ENCODE results near the gene RAB12. TPM values are rescaled to one million over a fixed set of nuclear protein-coding genes. Genes with fewer than 3 reads are reported as not detected.

The RAB12 gene
- total and polyA plus RNA-seq, 2 donors (not counting 1 experiment from before 2014, with no cell fraction given): 33.9 to 60.4 TPM

- Histone ChIP-seq H3K4me1 (ENCODE audit: control insufficient read depth, extremely low read depth, insufficient read depth, low read length) (no peaks in the 10 kb centered on the region), H3K9ac (ENCODE audit: insufficient read depth, low read length) (no peak overlapping the region), H3K36me3 (ENCODE audit: control insufficient read depth, insufficient read depth, low read length) (no peaks in the 10 kb centered on the region), H3K9me3 (ENCODE audit: control insufficient read depth, insufficient read depth, low read depth, low read length) (no peaks in the 10 kb centered on the region), H4K20me1 (ENCODE audit: control insufficient read depth, extremely low read depth, insufficient read depth, low read length) (no peaks in the 10 kb centered on the region), H3K27ac (ENCODE audit: insufficient read depth, low read length) (no peak overlapping the region), H3K4me2 (ENCODE audit: extremely low read depth, insufficient read depth, low read length) (no peak overlapping the region), H2AFZ (ENCODE audit: low read length) (no peak overlapping the region), H3K4me3 (replicated peaks in 1 of 4; ENCODE audit: control extremely low read depth in 1 of 4, insufficient read depth in 1 of 4, low read depth in 3 of 4, low read length in 4 of 4) (no peak overlapping the region), H3K27me3 (ENCODE audit: control insufficient read depth, insufficient read depth, low read length) (no peaks in the 10 kb centered on the region), H3K79me2 (ENCODE audit: control insufficient read depth, insufficient read depth, low read length) (no peaks in the 10 kb centered on the region)
- TF ChIP-seq EZH2 (IDR thresholded peaks at IDR 0.05; ENCODE audit: low read length, missing control alignments): no peak
- no peak for TF ChIP-seq CTCF (conservative IDR thresholded peaks at IDR 0.05 in 1 of 2, IDR thresholded peaks at IDR 0.05 in 1 of 2; ENCODE audit: low read depth in 1 of 2, low read length in 2 of 2)
- no peak for DNase-seq (ENCODE audit: low read depth in 2 of 2)
Measured at GRCh38 chr18:8684577-8684976, 75.3 kb downstream of the RAB12 start.

DNA sequence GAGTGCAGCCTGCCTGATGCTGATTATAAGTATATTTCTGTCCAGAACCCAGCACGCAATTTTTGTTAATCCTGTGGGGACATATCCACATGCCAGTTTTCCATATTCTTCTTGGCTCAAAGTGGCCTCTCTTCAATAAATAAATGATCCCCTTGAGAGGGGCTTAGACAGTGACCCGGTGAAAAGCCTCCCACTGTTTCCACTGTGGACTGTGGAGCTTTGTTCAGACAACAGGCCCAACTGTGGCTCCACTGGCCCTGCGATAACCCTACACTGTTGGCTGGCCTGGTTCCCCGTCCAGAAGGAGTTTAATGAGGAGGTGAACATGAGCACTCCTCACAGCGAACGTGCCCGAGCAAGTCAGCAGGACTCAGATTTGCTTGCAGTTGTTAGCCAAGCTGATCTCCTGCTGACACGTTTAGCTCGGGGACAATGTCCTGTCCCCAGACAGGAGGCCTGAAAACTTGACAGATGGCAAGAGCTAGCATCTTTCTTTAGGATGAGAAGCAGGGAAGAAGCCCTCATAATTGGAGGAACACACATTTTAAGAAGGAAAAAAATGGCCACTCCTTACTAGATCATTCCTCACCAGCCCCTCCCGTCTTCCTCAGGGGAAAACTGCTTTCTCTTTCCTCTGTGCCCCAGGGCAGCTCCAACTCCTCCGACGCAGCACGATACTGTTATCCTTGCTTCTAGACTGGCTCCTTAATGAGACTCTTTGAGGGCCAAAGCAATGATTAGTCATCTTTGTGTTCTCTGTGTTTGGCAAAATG, 76.1 kb downstream of the RAB12 start:
- peak in 1 of 2 donors; percentile 80 for DNase-seq (ENCODE audit: low read depth in 2 of 2)
- H3K79me2 ChIP-seq (ENCODE audit: control insufficient read depth, insufficient read depth, low read length): no peaks in the 10 kb centered on the region
- H3K36me3 ChIP-seq (ENCODE audit: control insufficient read depth, insufficient read depth, low read length): no peaks in the 10 kb centered on the region
- H3K4me1 ChIP-seq (ENCODE audit: control insufficient read depth, extremely low read depth, insufficient read depth, low read length): no peaks in the 10 kb centered on the region
- H3K27me3 ChIP-seq (ENCODE audit: control insufficient read depth, insufficient read depth, low read length): no peaks in the 10 kb centered on the region
- no peak overlapping the region for H3K4me2 ChIP-seq (ENCODE audit: extremely low read depth, insufficient read depth, low read length)
- H3K9ac ChIP-seq (ENCODE audit: insufficient read depth, low read length): no peak overlapping the region
- TF ChIP-seq EZH2 (IDR thresholded peaks at IDR 0.05; ENCODE audit: low read length, missing control alignments): no peak
- no peak for TF ChIP-seq CTCF (conservative IDR thresholded peaks at IDR 0.05 in 1 of 2, IDR thresholded peaks at IDR 0.05 in 1 of 2; ENCODE audit: low read depth in 1 of 2, low read length in 2 of 2)
- no peak overlapping the region for H3K27ac ChIP-seq (ENCODE audit: insufficient read depth, low read length)
- no peaks in the 10 kb centered on the region for H4K20me1 ChIP-seq (ENCODE audit: control insufficient read depth, extremely low read depth, insufficient read depth, low read length)
- H3K4me3 ChIP-seq (replicated peaks in 1 of 4; ENCODE audit: control extremely low read depth in 1 of 4, insufficient read depth in 1 of 4, low read depth in 3 of 4, low read length in 4 of 4): no peak overlapping the region
- peak overlapping the region; percentile 17 for H2AFZ ChIP-seq (ENCODE audit: low read length)
- H3K9me3 ChIP-seq (ENCODE audit: control insufficient read depth, insufficient read depth, low read depth, low read length): no peaks in the 10 kb centered on the region

- Histone ChIP-seq H3K9me3 (ENCODE audit: control insufficient read depth, insufficient read depth, low read depth, low read length) (no peaks in the 10 kb centered on the region), H2AFZ (ENCODE audit: low read length) (no peak overlapping the region), H3K27me3 (ENCODE audit: control insufficient read depth, insufficient read depth, low read length) (no peaks in the 10 kb centered on the region), H4K20me1 (ENCODE audit: control insufficient read depth, extremely low read depth, insufficient read depth, low read length) (no peaks in the 10 kb centered on the region), H3K27ac (ENCODE audit: insufficient read depth, low read length) (no peak overlapping the region), H3K4me2 (ENCODE audit: extremely low read depth, insufficient read depth, low read length) (no peak overlapping the region), H3K9ac (ENCODE audit: insufficient read depth, low read length) (no peak overlapping the region), H3K36me3 (ENCODE audit: control insufficient read depth, insufficient read depth, low read length) (no peaks in the 10 kb centered on the region), H3K4me3 (replicated peaks in 1 of 4; ENCODE audit: control extremely low read depth in 1 of 4, insufficient read depth in 1 of 4, low read depth in 3 of 4, low read length in 4 of 4) (no peak overlapping the region), H3K79me2 (ENCODE audit: control insufficient read depth, insufficient read depth, low read length) (no peaks in the 10 kb centered on the region), H3K4me1 (ENCODE audit: control insufficient read depth, extremely low read depth, insufficient read depth, low read length) (no peaks in the 10 kb centered on the region)
- no peak for DNase-seq (ENCODE audit: low read depth in 2 of 2)
- no peak for TF ChIP-seq CTCF (conservative IDR thresholded peaks at IDR 0.05 in 1 of 2, IDR thresholded peaks at IDR 0.05 in 1 of 2; ENCODE audit: low read depth in 1 of 2, low read length in 2 of 2)
- TF ChIP-seq EZH2 (IDR thresholded peaks at IDR 0.05; ENCODE audit: low read length, missing control alignments): no peak
Measured at GRCh38 chr18:8685914-8686216, 76.6 kb downstream of the RAB12 start.

Data from fibroblast of lung (primary cell).